Spleen (tissue), 7 donors: Measurements from ENCODE around the gene GNAS-AS1.

Source experiments
- POLR2A ChIP-seq, 3 donors: fragments of 450-650 bp; IDR thresholded peaks; one replicate each; pipeline ENCODE4 v1.5.1; 2017; ENCODE audit warnings: antibody characterized with exemption in 3 of 3, mild to moderate bottlenecking in 1 of 3
- POLR2AphosphoS5 ChIP-seq, 3 donors: sonication (generic); formaldehyde crosslinking; IDR thresholded peaks; one replicate each; pipeline ENCODE4 v1.5.1; 2017; ENCODE audit warnings: antibody characterized with exemption in 3 of 3
- TF ChIP-seq, protein P1 (sequence below), 11 experiments: fragments of 200-600 bp in 7 of 11; fragments of 450-650 bp in 4 of 11; sonication (generic) in 4 of 11; IDR thresholded peaks in 8 of 11; conservative IDR thresholded peaks in 3 of 11; 1 replicate in 7 of 11; 2 replicates in 4 of 11; pipeline versions ENCODE4 v1.4.0 to v1.8.0; 2016 to 2021; ENCODE audit warnings: antibody characterized with exemption in 11 of 11, inconsistent platforms in 4 of 11, mild to moderate bottlenecking in 1 of 11
- donor health status: DM: no; HTN: no; CAD: no; lungs with moderate emphysema.
- donor health status: DM: no; HTN: no; CAD: no.
- donor health status: DM: no; HTN: no; CAD: no.

DNA sequence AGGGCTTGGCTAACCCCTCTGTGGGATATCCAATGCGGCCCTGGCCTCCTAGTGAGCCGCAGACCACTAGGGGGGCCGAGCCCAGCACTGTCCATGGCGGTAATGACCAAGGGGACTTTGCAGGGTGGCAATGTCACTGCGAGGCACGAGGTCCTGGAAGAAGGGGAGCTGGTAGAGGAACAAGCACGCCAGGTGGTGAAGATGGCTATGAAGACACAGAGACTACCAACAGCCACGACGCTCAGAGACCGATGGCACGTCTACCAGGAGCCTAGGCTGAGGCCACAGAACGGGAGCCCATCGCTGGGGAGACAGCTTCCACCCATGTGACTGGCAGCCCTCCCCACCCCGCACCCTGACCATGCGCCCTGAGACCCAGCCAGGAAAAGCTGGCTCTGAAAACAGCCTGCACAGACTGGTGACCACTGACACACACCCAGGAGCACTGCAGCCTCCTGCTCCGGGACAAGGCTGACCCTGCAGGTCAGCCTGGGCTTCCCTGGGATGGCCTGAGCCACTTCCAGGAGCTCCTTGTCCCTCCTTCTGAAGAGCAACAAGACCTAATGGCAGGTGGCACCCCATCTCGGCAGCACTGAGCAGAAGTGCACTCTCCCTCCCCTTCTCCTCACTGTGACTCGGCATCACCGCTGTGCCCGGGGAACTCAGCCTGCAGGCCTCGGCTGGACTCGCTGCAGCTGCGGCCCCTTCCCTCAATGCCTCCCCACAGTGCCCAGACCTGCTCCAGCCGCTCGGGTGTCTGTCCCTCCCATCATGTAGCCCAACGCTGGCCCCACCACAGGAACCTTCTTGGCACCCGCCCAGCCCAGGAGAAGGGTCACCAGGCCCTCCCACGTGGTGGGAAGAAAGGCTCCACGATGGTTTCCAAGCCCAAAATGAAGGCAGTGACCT, 56.9 kb downstream of the GNAS-AS1 start:
- TF ChIP-seq, protein P1, sequence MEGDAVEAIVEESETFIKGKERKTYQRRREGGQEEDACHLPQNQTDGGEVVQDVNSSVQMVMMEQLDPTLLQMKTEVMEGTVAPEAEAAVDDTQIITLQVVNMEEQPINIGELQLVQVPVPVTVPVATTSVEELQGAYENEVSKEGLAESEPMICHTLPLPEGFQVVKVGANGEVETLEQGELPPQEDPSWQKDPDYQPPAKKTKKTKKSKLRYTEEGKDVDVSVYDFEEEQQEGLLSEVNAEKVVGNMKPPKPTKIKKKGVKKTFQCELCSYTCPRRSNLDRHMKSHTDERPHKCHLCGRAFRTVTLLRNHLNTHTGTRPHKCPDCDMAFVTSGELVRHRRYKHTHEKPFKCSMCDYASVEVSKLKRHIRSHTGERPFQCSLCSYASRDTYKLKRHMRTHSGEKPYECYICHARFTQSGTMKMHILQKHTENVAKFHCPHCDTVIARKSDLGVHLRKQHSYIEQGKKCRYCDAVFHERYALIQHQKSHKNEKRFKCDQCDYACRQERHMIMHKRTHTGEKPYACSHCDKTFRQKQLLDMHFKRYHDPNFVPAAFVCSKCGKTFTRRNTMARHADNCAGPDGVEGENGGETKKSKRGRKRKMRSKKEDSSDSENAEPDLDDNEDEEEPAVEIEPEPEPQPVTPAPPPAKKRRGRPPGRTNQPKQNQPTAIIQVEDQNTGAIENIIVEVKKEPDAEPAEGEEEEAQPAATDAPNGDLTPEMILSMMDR (IDR thresholded peaks at IDR 0.05 in 8 of 11, conservative IDR thresholded peaks at IDR 0.05 in 3 of 11) = no peak
- TF ChIP-seq POLR2AphosphoS5 (IDR thresholded peaks at IDR 0.05) (no peak), POLR2A (IDR thresholded peaks at IDR 0.05) (no peak)
